H1 (cell line): ENCODE measurements around the gene C11orf65. TPM values are rescaled to one million over a fixed set of nuclear protein-coding genes. Genes with fewer than 3 reads are reported as not detected.

ENCODE experiments used
- CTCF ChIA-PET: fragments of 300-600 bp; sonication (Branson Sonifier 250); formaldehyde crosslinking; loops from one replicate; lab custom pipeline; 2021; ENCODE audit not compliant: partially characterized antibody; lab: Charles Lee
- POLR2A ChIA-PET: fragments of 300-600 bp; sonication (Branson Sonifier 250); formaldehyde crosslinking; loops from one replicate; lab custom pipeline; 2021; ENCODE audit warnings: inconsistent platforms; ENCODE audit not compliant: partially characterized antibody; lab: Charles Lee
- DNase-seq, 2 experiments: peaks; one replicate each; pipeline versions ENCODE4 v3.0.0 to v3.0.0-alpha.2; 2010 to 2022; ENCODE audit warnings: low spot score in 2 of 2, low read depth in 1 of 2, mixed read lengths in 1 of 2
- FAIRE-seq: peaks from 2 replicates; lab custom pipeline; 2011; peaks lifted over from hg19 to GRCh38; lab: Jason Lieb, UNC
- H2AFZ ChIP-seq: 2 replicates; pipeline ENCODE4 v1.8.1; 2012; ENCODE audit warnings: low read length, inconsistent platforms
- H2AK5ac ChIP-seq: 2 replicates; pipeline ENCODE4 v1.6.1; 2013; ENCODE audit warnings: low read depth, low read length
- H2BK120ac ChIP-seq: replicated peaks from 2 replicates; pipeline ENCODE3; 2013; ENCODE audit warnings: low read depth, low read length, inconsistent platforms
- H2BK12ac ChIP-seq: 2 replicates; pipeline ENCODE4 v1.6.1; 2013; ENCODE audit warnings: low read depth, low read length
- H2BK15ac ChIP-seq: 2 replicates; pipeline ENCODE4 v1.6.1; 2013; ENCODE audit warnings: low read length
- H2BK20ac ChIP-seq: 2 replicates; pipeline ENCODE4 v1.6.1; 2013; ENCODE audit warnings: low read length
- H2BK5ac ChIP-seq: 2 replicates; pipeline ENCODE4 v1.6.1; 2013; ENCODE audit warnings: low read depth, low read length
- H3K14ac ChIP-seq: 2 replicates; pipeline ENCODE4 v1.6.1; 2013; ENCODE audit warnings: inconsistent platforms; ENCODE audit not compliant: insufficient read length
- H3K18ac ChIP-seq: 2 replicates; pipeline ENCODE4 v1.6.1; 2013; ENCODE audit warnings: low read length; ENCODE audit errors: extremely low read depth
- H3K23ac ChIP-seq: 2 replicates; pipeline ENCODE4 v1.6.1; 2013; ENCODE audit warnings: inconsistent platforms; ENCODE audit not compliant: insufficient read length
- H3K23me2 ChIP-seq: 2 replicates; pipeline ENCODE4 v1.6.1; 2013; ENCODE audit warnings: low read depth, low read length
- H3K27ac ChIP-seq: 2 replicates; pipeline ENCODE4 v1.6.1; 2011; ENCODE audit warnings: low read depth, low read length, inconsistent platforms
- H3K27me3 ChIP-seq, 4 experiments: replicated peaks in 1 of 4; 1 replicate in 1 of 4; 2 replicates in 3 of 4; pipeline versions ENCODE4 v1.6.1 to v1.8.1; 2011 to 2013; ENCODE audit warnings: low read length in 3 of 4, mild to moderate bottlenecking in 3 of 4, inconsistent platforms in 2 of 4, mixed read lengths in 2 of 4, moderate library complexity in 1 of 4; ENCODE audit not compliant: control insufficient read depth in 3 of 4, insufficient read depth in 3 of 4; ENCODE audit errors: extremely low read depth in 1 of 4
- H3K36me3 ChIP-seq, 4 experiments: 2 replicates each; pipeline versions ENCODE4 v1.6.1 to v1.8.1; 2011 to 2013; ENCODE audit warnings: mild to moderate bottlenecking in 4 of 4, low read length in 3 of 4, moderate library complexity in 2 of 4, control low read depth in 1 of 4, inconsistent platforms in 1 of 4; ENCODE audit not compliant: insufficient read depth in 4 of 4, control insufficient read depth in 2 of 4
- H3K4ac ChIP-seq: replicated peaks from 2 replicates; pipeline ENCODE3; 2013; ENCODE audit warnings: low read length, low read depth, mixed read lengths, inconsistent platforms; ENCODE audit not compliant: insufficient read length
- H3K4me1 ChIP-seq, 4 experiments: replicated peaks in 1 of 4; 1 replicate in 1 of 4; 2 replicates in 3 of 4; pipeline versions ENCODE4 v1.6.1 to v1.8.1; 2011 to 2013; ENCODE audit warnings: low read length in 3 of 4, inconsistent platforms in 2 of 4, mixed read lengths in 1 of 4; ENCODE audit not compliant: insufficient read depth in 4 of 4, control insufficient read depth in 3 of 4
- H3K4me2 ChIP-seq, 2 experiments: 2 replicates each; pipeline versions ENCODE4 v1.6.1 to v1.8.1; 2011 to 2013; ENCODE audit warnings: low read depth in 2 of 2, low read length in 2 of 2, control low read depth in 1 of 2, inconsistent platforms in 1 of 2, mild to moderate bottlenecking in 1 of 2; ENCODE audit not compliant: insufficient read depth in 1 of 2
- H3K4me3 ChIP-seq, 4 experiments: fragments of 200-600, 300-600 bp in 1 of 4; sonication (generic), shearing (Covaris generic), sonication (Bioruptor Twin) in 1 of 4; 2 replicates each; pipeline versions ENCODE4 v1.5.1 to v1.8.1; 2011 to 2016; ENCODE audit warnings: low read length in 4 of 4, low read depth in 3 of 4, control low read depth in 2 of 4, inconsistent platforms in 2 of 4, mild to moderate bottlenecking in 2 of 4, mixed read lengths in 1 of 4, moderate library complexity in 1 of 4; ENCODE audit not compliant: insufficient read depth in 2 of 4; ENCODE audit errors: extremely low read depth in 1 of 4
- H3K56ac ChIP-seq: replicated peaks from 2 replicates; pipeline ENCODE3; 2013; ENCODE audit warnings: low read depth, mild to moderate bottlenecking, mixed read lengths, low read length, inconsistent platforms; ENCODE audit not compliant: insufficient read length
- H3K79me1 ChIP-seq: 2 replicates; pipeline ENCODE4 v1.6.1; 2013; ENCODE audit warnings: low read depth, low read length, control low read depth
- H3K79me2 ChIP-seq, 2 experiments: 2 replicates each; pipeline versions ENCODE4 v1.6.1 to v1.8.1; 2012 to 2013; ENCODE audit warnings: low read length in 2 of 2, mild to moderate bottlenecking in 2 of 2, inconsistent platforms in 1 of 2; ENCODE audit not compliant: insufficient read depth in 2 of 2, control insufficient read depth in 1 of 2
- H3K9ac ChIP-seq, 4 experiments: replicated peaks in 1 of 4; 1 replicate in 1 of 4; 2 replicates in 3 of 4; pipeline versions ENCODE4 v1.6.1 to v1.8.1; 2011 to 2013; ENCODE audit warnings: low read depth in 3 of 4, low read length in 3 of 4, control low read depth in 2 of 4, mild to moderate bottlenecking in 2 of 4, moderate library complexity in 2 of 4, inconsistent platforms in 1 of 4; ENCODE audit errors: extremely low read depth in 1 of 4
- H3K9me3 ChIP-seq, 2 experiments: 2 replicates each; pipeline versions ENCODE4 v1.6.1 to v1.8.1; 2012 to 2013; ENCODE audit warnings: mild to moderate bottlenecking in 2 of 2, moderate library complexity in 2 of 2, control low read depth in 1 of 2, inconsistent platforms in 1 of 2, low read depth in 1 of 2, low read length in 1 of 2, mixed read lengths in 1 of 2; ENCODE audit not compliant: insufficient read depth in 2 of 2
- H4K20me1 ChIP-seq, 2 experiments: replicated peaks in 1 of 2; 2 replicates each; pipeline versions ENCODE3 to v1.8.1; 2011 to 2013; ENCODE audit warnings: inconsistent platforms in 2 of 2, low read length in 2 of 2, mild to moderate bottlenecking in 1 of 2; ENCODE audit not compliant: insufficient read depth in 2 of 2, control insufficient read depth in 1 of 2
- H4K5ac ChIP-seq: 2 replicates; pipeline ENCODE4 v1.6.1; 2013; ENCODE audit warnings: low read length, low read depth, mixed read lengths, inconsistent platforms; ENCODE audit not compliant: insufficient read length
- H4K8ac ChIP-seq: 2 replicates; pipeline ENCODE4 v1.8.0; 2013; ENCODE audit warnings: mild to moderate bottlenecking, moderate library complexity, low read length, inconsistent platforms; ENCODE audit not compliant: insufficient read depth; ENCODE audit errors: extremely low read depth
- H4K91ac ChIP-seq: replicated peaks from 2 replicates; pipeline ENCODE3; 2013; ENCODE audit warnings: low read length, mixed read lengths, inconsistent platforms; ENCODE audit not compliant: insufficient read length
- ASH2L ChIP-seq: fragments of 200-600, 300-600 bp; sonication (generic); IDR thresholded peaks from one replicate; pipeline ENCODE4 v1.7.1; 2017; ENCODE audit warnings: low read length
- BACH1 ChIP-seq: IDR thresholded peaks from 2 replicates; pipeline ENCODE4 v1.6.1; 2012; ENCODE audit warnings: low read length, improper control_type of control experiment
- BCL11A ChIP-seq, 2 experiments: IDR thresholded peaks; one replicate each; pipeline ENCODE4 v1.6.1; 2011; ENCODE audit warnings: low read depth in 2 of 2, low read length in 2 of 2, mild to moderate bottlenecking in 2 of 2
- CEBPB ChIP-seq: IDR thresholded peaks from 2 replicates; pipeline ENCODE4 v1.6.1; 2012; ENCODE audit warnings: low read depth, low read length
- CHD1 ChIP-seq: IDR thresholded peaks from 2 replicates; pipeline ENCODE4 v1.6.1; 2012; ENCODE audit warnings: low read depth, low read length, improper control_type of control experiment
- E2F6 ChIP-seq: IDR thresholded peaks from 2 replicates; pipeline ENCODE4 v1.6.1; 2012; ENCODE audit warnings: inconsistent platforms
- EGR1 ChIP-seq: IDR thresholded peaks from 2 replicates; pipeline ENCODE4 v1.6.1; 2011; ENCODE audit warnings: low read depth, low read length, borderline replicate concordance
- MAX ChIP-seq: IDR thresholded peaks from 2 replicates; pipeline ENCODE4 v1.6.1; 2012; ENCODE audit warnings: inconsistent platforms
- POLR2A ChIP-seq, 2 experiments: IDR thresholded peaks; 1 replicate in 1 of 2; 2 replicates in 1 of 2; pipeline ENCODE4 v1.6.1; 2011; ENCODE audit warnings: low read depth in 2 of 2, low read length in 2 of 2, mild to moderate bottlenecking in 2 of 2; ENCODE audit errors: control extremely low read depth in 1 of 2
- RBBP5 ChIP-seq: IDR thresholded peaks from 2 replicates; pipeline ENCODE4 v1.7.1; 2012; ENCODE audit warnings: low read depth, mild to moderate bottlenecking, inconsistent platforms, low read length, moderate library complexity, borderline replicate concordance
- SAP30 ChIP-seq: fragments of 300-600 bp; sonication (generic); IDR thresholded peaks from 2 replicates; pipeline ENCODE4 v1.7.1; 2012; ENCODE audit warnings: low read length, moderate library complexity, mild to moderate bottlenecking, inconsistent platforms; ENCODE audit not compliant: insufficient read depth, insufficient replicate concordance
- SIX5 ChIP-seq: IDR thresholded peaks from 2 replicates; pipeline ENCODE4 v1.6.1; 2011; ENCODE audit warnings: mild to moderate bottlenecking, low read depth, low read length
- SP1 ChIP-seq: IDR thresholded peaks from 2 replicates; pipeline ENCODE4 v1.6.1; 2011; ENCODE audit warnings: low read depth, low read length
- SP2 ChIP-seq: IDR thresholded peaks from 2 replicates; pipeline ENCODE4 v1.6.1; 2012; ENCODE audit warnings: mild to moderate bottlenecking, low read length, inconsistent platforms
- SP4 ChIP-seq: IDR thresholded peaks from 2 replicates; pipeline ENCODE4 v1.6.1; 2012; ENCODE audit warnings: low read length, inconsistent platforms
- TEAD4 ChIP-seq: IDR thresholded peaks from 2 replicates; pipeline ENCODE4 v1.6.1; 2012; ENCODE audit warnings: low read depth, low read length, inconsistent platforms, mixed read lengths
- WGBS, 2 experiments: shearing (Covaris generic) in 1 of 2; methylation state at CpG; one replicate each; pipeline versions ENCODE4 v1.1.6 to v1.1.7; 2013 to 2015; ENCODE audit warnings: low lambda C conversion rate in 2 of 2, mixed read lengths in 2 of 2, inconsistent platforms in 1 of 2, low coverage in 1 of 2, missing lambda C conversion rate in 1 of 2; ENCODE audit not compliant: insufficient replicate concordance in 2 of 2, insufficient coverage in 1 of 2, insufficient read length in 1 of 2; ENCODE audit errors: extremely low coverage in 1 of 2, missing lambda C conversion rate in 1 of 2; 5-methylcytosine and 5-hydroxymethylcytosine counted together
- polyA plus RNA-seq, 7 experiments: library from polyadenylated mRNA; depleted of rRNA in 3 of 7; stranded (reverse) in 5 of 7; unstranded in 2 of 7; fragments of >200 nt in 5 of 7; fragments of 200-250 nt in 2 of 7; gene quantifications; 1 replicate in 5 of 7; 2 replicates in 1 of 7; 4 replicates in 1 of 7; pipeline versions ENCODE4 v1.2.1 to v1.2.3, GENCODE V29; 2011 to 2013; ENCODE audit warnings: missing spikeins in 2 of 7, mixed read lengths in 2 of 7
- total RNA-seq: library from RNA; stranded (reverse); fragmentation: NEBNext Ultra II Directional; extraction: Animal tissue kit (Norgen Biotek cat#: 25700); gene quantifications from 2 replicates; pipeline ENCODE4 v1.2.1, GENCODE V29; 2021

The C11orf65 gene
- total and polyA plus RNA-seq, 2 of the 8 experiments (the other 6 are each of a cell fraction or from before 2014, with no cell fraction given), result 0.14 to 0.22 TPM

- Histone ChIP-seq H4K5ac (no peak overlapping the region), H3K4me1 (no peaks in the 10 kb centered on the region), H2BK15ac (no peak overlapping the region), H4K8ac (no peak overlapping the region), H3K27ac (no peak overlapping the region), H3K79me2 (no peaks in the 10 kb centered on the region), H2BK120ac (no peak overlapping the region), H3K79me1 (no peaks in the 10 kb centered on the region), H3K36me3 (no peaks in the 10 kb centered on the region), H3K23me2 (no peaks in the 10 kb centered on the region), H2BK5ac (no peak overlapping the region), H3K4ac (no peak overlapping the region), H3K4me2 (no peak overlapping the region), H2BK12ac (no peak overlapping the region), H3K9ac (no peak overlapping the region), H4K20me1 (no peaks in the 10 kb centered on the region), H4K91ac (no peak overlapping the region), H3K56ac (no peak overlapping the region), H2AK5ac (no peak overlapping the region), H3K18ac (no peak overlapping the region), H3K4me3 (no peak overlapping the region), H3K23ac (no peak overlapping the region), H3K27me3 (no peaks in the 10 kb centered on the region), H3K14ac (no peak overlapping the region), H3K9me3 (no peaks in the 10 kb centered on the region), H2BK20ac (no peak overlapping the region), H2AFZ (no peak overlapping the region)
- no peak for TF ChIP-seq ASH2L
- TF ChIP-seq SIX5, result no peak
- TF ChIP-seq BACH1, result no peak
- TF ChIP-seq EGR1, result no peak
- TF ChIP-seq CHD1, result no peak
- no peak for TF ChIP-seq MAX
- no peak for TF ChIP-seq CEBPB
- no peak for TF ChIP-seq E2F6
- TF ChIP-seq SP1, result no peak
- no peak for TF ChIP-seq SP4
- no peak for TF ChIP-seq POLR2A (IDR thresholded peaks at IDR 0.05; ENCODE audit: control extremely low read depth in 1 of 2, low read depth in 2 of 2, low read length in 2 of 2)
- no peak for TF ChIP-seq SP2
- TF ChIP-seq TEAD4, result no peak
- no peak for TF ChIP-seq SAP30
- TF ChIP-seq BCL11A (IDR thresholded peaks at IDR 0.05; ENCODE audit: low read depth in 2 of 2, low read length in 2 of 2), result no peak
- no peak for TF ChIP-seq RBBP5
- 100% methylated on average over 1 of the region's 1 CpG; no CpG with 5 or more reads in 1 of the 2 experiments for WGBS, 2 experiments
- no peak for DNase-seq
- FAIRE-seq, result no peak
- ChIA-PET CTCF (no interaction called here), POLR2A (no interaction called here)
Observed at GRCh38 chr11:108402241-108402640, 65.1 kb downstream of the C11orf65 start.
